Gastroesophageal sphincter (tissue), 4 donors: ENCODE results near the gene PCDH15. TPM values are rescaled to one million over a fixed set of nuclear protein-coding genes. Genes with fewer than 3 reads are reported as not detected.

ENCODE experiments used
- ATAC-seq: fragments of 150-250 bp; one replicate; pipeline ENCODE4 v1.9.1; 2016; ENCODE audit warnings: mild to moderate bottlenecking, moderate library complexity
- H3K27ac ChIP-seq, 4 donors: fragments of 200-600 bp; sonication (generic) in 3 of 4; 1 replicate in 3 of 4; 2 replicates in 1 of 4; pipeline ENCODE4 v1.5.1; 2016 to 2019
- H3K27me3 ChIP-seq: fragments of 200-600 bp; sonication (generic); one replicate; pipeline ENCODE4 v1.5.1; 2019
- H3K36me3 ChIP-seq, 2 donors: fragments of 200-600 bp; sonication (generic); one replicate each; pipeline ENCODE4 v1.5.1; 2019; ENCODE audit warnings: control low read depth in 1 of 2
- H3K4me1 ChIP-seq, 3 donors: fragments of 200-600 bp; sonication (generic); 1 replicate in 2 of 3; 2 replicates in 1 of 3; pipeline ENCODE4 v1.5.1; 2016 to 2019; ENCODE audit warnings: control low read depth in 2 of 3
- H3K4me3 ChIP-seq, 2 donors: fragments of 200-600 bp; sonication (generic); one replicate each; pipeline ENCODE4 v1.5.1; 2019; ENCODE audit warnings: mild to moderate bottlenecking in 1 of 2, moderate library complexity in 1 of 2
- H3K9me3 ChIP-seq, 3 donors: fragments of 200-600 bp; sonication (generic); one replicate each; pipeline ENCODE4 v1.5.1; 2017 to 2019; ENCODE audit warnings: control low read depth in 2 of 3
- EP300 ChIP-seq: sonication (generic); formaldehyde crosslinking; IDR thresholded peaks from one replicate; pipeline ENCODE4 v1.6.1; 2017; ENCODE audit warnings: antibody characterized with exemption, mild to moderate bottlenecking
- POLR2A ChIP-seq, 2 donors: fragments of 450-650 bp; IDR thresholded peaks; one replicate each; pipeline ENCODE4 v1.6.1; 2017; ENCODE audit warnings: antibody characterized with exemption in 2 of 2, mild to moderate bottlenecking in 2 of 2, moderate library complexity in 1 of 2
- POLR2AphosphoS5 ChIP-seq: sonication (generic); formaldehyde crosslinking; IDR thresholded peaks from one replicate; pipeline ENCODE4 v1.6.1; 2017; ENCODE audit warnings: antibody characterized with exemption
- WGBS, 2 donors: methylation state at CpG; one replicate each; pipeline ENCODE4 v1.1.5; 2018; ENCODE audit warnings: low coverage in 1 of 2; 5-methylcytosine and 5-hydroxymethylcytosine counted together
- total RNA-seq, 4 donors: library from RNA; depleted of rRNA; stranded (reverse); fragments of >200 nt; gene quantifications; one replicate each; pipeline ENCODE4 v1.1.0, GENCODE V29; 2016
- TF ChIP-seq, protein P1 (sequence below), 4 experiments: fragments of 200-600 bp in 2 of 4; fragments of 450-650 bp in 2 of 4; sonication (generic) in 1 of 4; IDR thresholded peaks; one replicate each; pipeline ENCODE4 v1.5.1; 2017 to 2019; ENCODE audit warnings: antibody characterized with exemption in 4 of 4, mild to moderate bottlenecking in 2 of 4, moderate library complexity in 2 of 4

PCDH15 gene
- total RNA-seq, 4 donors from 2014 or later: 0.10 to 0.50 (median 0.27) TPM; not detected in 1

DNA sequence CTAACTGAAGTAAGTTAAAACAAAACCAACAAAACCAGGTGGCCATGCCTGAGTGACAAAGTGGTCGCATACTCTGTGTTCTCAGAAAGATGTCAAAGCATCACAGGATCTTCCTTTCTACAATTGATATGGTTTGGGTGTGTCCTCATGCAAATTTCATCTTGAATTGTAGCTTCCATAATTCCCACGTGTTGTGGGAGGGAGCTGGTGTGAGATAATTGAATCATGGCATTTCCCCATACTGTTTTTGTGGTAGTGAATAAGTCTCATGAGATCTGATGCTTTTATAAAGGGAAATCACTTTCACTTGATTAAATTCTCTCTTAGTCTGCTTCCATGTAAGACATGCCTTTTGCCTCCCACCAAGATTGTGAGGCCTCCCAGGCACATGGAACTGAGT is 465.7 kb downstream of the PCDH15 start:
- H3K9me3 ChIP-seq: no peaks in the 10 kb centered on the region
- WGBS, 2 donors: 56 to 100% methylated on average over 1 to 2 of the region's 2 CpGs
- TF ChIP-seq, protein P1, sequence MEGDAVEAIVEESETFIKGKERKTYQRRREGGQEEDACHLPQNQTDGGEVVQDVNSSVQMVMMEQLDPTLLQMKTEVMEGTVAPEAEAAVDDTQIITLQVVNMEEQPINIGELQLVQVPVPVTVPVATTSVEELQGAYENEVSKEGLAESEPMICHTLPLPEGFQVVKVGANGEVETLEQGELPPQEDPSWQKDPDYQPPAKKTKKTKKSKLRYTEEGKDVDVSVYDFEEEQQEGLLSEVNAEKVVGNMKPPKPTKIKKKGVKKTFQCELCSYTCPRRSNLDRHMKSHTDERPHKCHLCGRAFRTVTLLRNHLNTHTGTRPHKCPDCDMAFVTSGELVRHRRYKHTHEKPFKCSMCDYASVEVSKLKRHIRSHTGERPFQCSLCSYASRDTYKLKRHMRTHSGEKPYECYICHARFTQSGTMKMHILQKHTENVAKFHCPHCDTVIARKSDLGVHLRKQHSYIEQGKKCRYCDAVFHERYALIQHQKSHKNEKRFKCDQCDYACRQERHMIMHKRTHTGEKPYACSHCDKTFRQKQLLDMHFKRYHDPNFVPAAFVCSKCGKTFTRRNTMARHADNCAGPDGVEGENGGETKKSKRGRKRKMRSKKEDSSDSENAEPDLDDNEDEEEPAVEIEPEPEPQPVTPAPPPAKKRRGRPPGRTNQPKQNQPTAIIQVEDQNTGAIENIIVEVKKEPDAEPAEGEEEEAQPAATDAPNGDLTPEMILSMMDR (IDR thresholded peaks at IDR 0.05): no peak
- TF ChIP-seq EP300 (no peak), POLR2AphosphoS5 (no peak), POLR2A (IDR thresholded peaks at IDR 0.05) (no peak)
- H3K36me3 ChIP-seq: no peaks in the 10 kb centered on the region
- no peak overlapping the region for H3K4me3 ChIP-seq
- no peak overlapping the region for H3K27ac ChIP-seq
- no peak for ATAC-seq
- no peaks in the 10 kb centered on the region for H3K27me3 ChIP-seq
- no peaks in the 10 kb centered on the region for H3K4me1 ChIP-seq

DNA sequence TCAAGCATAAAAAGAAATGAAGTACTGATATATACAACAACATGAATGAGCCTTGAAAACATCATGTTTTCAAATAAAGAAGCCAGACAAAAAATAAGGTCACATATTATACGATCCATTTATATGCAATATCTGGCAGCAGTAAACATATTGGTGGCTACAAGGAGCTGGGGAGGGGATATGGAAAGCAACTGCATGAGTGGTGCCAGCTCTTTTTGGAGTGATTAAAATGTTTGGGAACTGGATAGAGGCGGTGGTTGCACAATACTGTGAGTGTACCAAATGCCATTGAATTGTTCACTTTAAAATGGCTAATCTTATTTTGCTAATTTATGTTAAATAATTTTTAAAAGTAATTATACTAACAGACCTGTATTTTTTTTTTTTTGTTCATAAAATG is 481.7 kb downstream of the PCDH15 start:
- 67 to 82% methylated on average over 1 to 2 of the region's 2 CpGs for WGBS, 2 donors
- Histone ChIP-seq H3K9me3 (no peaks in the 10 kb centered on the region), H3K4me3 (no peak overlapping the region), H3K36me3 (no peaks in the 10 kb centered on the region), H3K27ac (no peak overlapping the region), H3K27me3 (no peaks in the 10 kb centered on the region), H3K4me1 (no peaks in the 10 kb centered on the region)
- TF ChIP-seq POLR2A (IDR thresholded peaks at IDR 0.05): no peak
- no peak for TF ChIP-seq EP300
- TF ChIP-seq POLR2AphosphoS5: no peak
- TF ChIP-seq, protein P1 (IDR thresholded peaks at IDR 0.05): no peak
- no peak for ATAC-seq

DNA sequence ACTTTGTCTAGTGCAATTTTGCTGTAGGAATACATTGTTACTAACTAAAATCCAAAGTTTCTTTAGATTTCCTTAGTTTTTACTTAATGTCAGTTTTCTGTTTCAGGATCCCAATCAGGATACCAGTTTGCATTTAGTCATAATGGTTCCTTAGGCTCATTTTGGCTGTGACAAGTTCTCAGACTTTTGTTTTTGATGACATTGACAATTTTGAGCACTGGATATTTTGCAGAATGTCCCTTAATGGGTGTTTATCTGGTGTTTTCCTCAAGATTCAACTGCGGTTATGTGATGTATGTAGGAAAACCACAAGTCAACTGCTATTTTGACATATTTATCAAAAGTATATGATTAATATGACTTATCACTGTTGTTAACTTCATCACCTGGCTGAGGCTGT is 482.6 kb downstream of the PCDH15 start:
- WGBS, 2 donors: 74 to 93% methylated on average over 1 of the region's 1 CpG
- Histone ChIP-seq H3K27ac (no peak overlapping the region), H3K4me1 (no peaks in the 10 kb centered on the region), H3K4me3 (no peak overlapping the region), H3K36me3 (no peaks in the 10 kb centered on the region), H3K27me3 (no peaks in the 10 kb centered on the region), H3K9me3 (no peaks in the 10 kb centered on the region)
- no peak for TF ChIP-seq POLR2AphosphoS5
- no peak for ATAC-seq

DNA sequence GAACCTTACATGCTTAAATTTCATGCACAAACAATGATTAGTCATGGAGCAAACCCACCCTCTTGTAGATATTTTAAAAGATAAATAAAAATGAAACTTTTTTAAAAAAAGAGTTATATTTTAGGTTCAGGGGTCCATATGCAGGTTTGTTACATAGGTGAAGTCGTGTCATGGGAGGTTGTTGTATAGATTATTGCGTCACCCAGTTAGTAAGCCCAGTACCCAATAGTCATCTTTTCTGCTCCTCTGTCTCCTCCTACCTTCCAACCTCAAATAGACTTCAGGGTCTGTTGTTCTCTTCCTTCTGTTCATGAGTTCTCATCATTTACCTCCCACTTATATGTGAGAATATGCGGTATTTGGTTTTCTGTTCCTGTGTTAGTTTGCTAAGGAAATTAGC is 486.6 kb downstream of the PCDH15 start:
- no peak overlapping the region for H3K4me3 ChIP-seq
- TF ChIP-seq POLR2AphosphoS5 (no peak), EP300 (no peak), POLR2A (IDR thresholded peaks at IDR 0.05) (no peak)
- TF ChIP-seq, protein P1 (IDR thresholded peaks at IDR 0.05): no peak
- 90 to 100% methylated on average over 2 to 3 of the region's 3 CpGs for WGBS, 2 donors
- no peak overlapping the region for H3K27ac ChIP-seq
- H3K9me3 ChIP-seq: no peaks in the 10 kb centered on the region
- H3K4me1 ChIP-seq: no peaks in the 10 kb centered on the region
- no peaks in the 10 kb centered on the region for H3K36me3 ChIP-seq
- no peaks in the 10 kb centered on the region for H3K27me3 ChIP-seq
- ATAC-seq: no peak

DNA sequence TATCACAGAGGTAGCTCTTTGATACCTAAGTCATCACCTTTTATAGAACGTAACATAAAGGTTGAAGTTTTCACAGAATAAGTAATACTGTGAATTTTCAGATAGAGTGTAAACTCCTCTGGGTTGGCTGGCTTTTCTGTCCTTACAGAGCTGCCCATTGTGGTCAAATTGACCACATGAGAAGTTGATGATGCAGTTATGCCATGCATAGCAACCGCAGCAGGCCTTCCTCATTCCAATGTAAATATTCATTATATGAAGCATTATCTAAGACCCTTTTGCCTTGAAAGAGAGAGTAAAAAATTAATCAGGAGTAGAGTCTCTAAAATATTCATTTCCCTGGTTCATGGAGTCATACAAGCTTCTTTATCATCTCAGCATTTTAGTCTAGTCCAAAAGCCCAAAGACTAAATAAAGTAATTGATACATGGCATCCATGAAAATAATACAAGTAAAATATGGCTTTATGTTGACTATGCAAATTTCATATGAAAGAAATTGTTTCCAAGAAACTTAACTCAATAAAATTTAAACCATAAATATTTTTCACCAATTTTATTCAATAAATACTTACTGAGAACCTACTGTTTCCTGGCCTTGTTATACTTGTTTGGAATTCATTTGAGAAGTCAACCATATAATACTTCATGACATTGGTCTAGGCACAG is 516.4 kb downstream of the PCDH15 start:
- ATAC-seq: no peak
- Histone ChIP-seq H3K27me3 (no peaks in the 10 kb centered on the region), H3K9me3 (no peaks in the 10 kb centered on the region), H3K27ac (no peak overlapping the region), H3K4me1 (no peaks in the 10 kb centered on the region), H3K4me3 (no peak overlapping the region), H3K36me3 (no peaks in the 10 kb centered on the region)
- WGBS, 2 donors: 81 to 94% methylated on average over 2 of the region's 2 CpGs
- TF ChIP-seq, protein P1 (IDR thresholded peaks at IDR 0.05): no peak
- TF ChIP-seq EP300 (no peak), POLR2A (IDR thresholded peaks at IDR 0.05) (no peak), POLR2AphosphoS5 (no peak)
